HepG2 (cell line): ENCODE results near the gene PTMA. TPM values are rescaled to one million over a fixed set of nuclear protein-coding genes. Genes with fewer than 3 reads are reported as not detected.

Source experiments
- ATAC-seq: fragments of 200-7000 bp; cut with Tn5 transposase; 3 replicates; pipeline ENCODE4 v1.9.1; 2020; ENCODE audit warnings: mild to moderate bottlenecking, moderate library complexity
- BruUV-seq: library from RNA; stranded (reverse); fragments of 400-500 nt; replicated peaks from 2 replicates; lab custom pipeline; 2021; lab: Mats Ljungman, UMichigan
- CTCF ChIA-PET: fragments of 300-600 bp; formaldehyde crosslinking; extraction: SDS; loops from one replicate; lab custom pipeline; 2021; ENCODE audit warnings: low total read pairs, inconsistent platforms, low intra/inter-chr PET ratio; lab: Yijun Ruan, JAX
- POLR2A ChIA-PET: fragments of 350-600 bp; sonication (Branson Sonifier 250); formaldehyde crosslinking; loops from one replicate; lab custom pipeline; 2020; ENCODE audit warnings: antibody characterized with exemption, inconsistent platforms; lab: Yijun Ruan, JAX
- DNase-seq: peaks from one replicate; pipeline ENCODE4 v3.0.0-alpha.2; 2015; ENCODE audit warnings: low spot score
- FAIRE-seq: peaks from 3 replicates; lab custom pipeline; 2011; peaks lifted over from hg19 to GRCh38; lab: Jason Lieb, UNC
- H2AFZ ChIP-seq: one replicate; pipeline ENCODE4 v1.6.1; 2011; ENCODE audit warnings: low read length, inconsistent platforms
- H3K27ac ChIP-seq: fragments of 300-600 bp; 3 replicates; pipeline ENCODE4 v1.8.0; 2011; ENCODE audit warnings: mixed run types, mild to moderate bottlenecking, mixed read lengths, low read length, inconsistent platforms; ENCODE audit not compliant: insufficient read depth; ENCODE audit errors: extremely low read length
- H3K27me3 ChIP-seq, 2 experiments: fragments of 200-600 bp in 1 of 2; 2 replicates in 1 of 2; 3 replicates in 1 of 2; pipeline versions ENCODE4 v1.6.0 to v1.8.0; 2011; ENCODE audit warnings: low read length in 2 of 2, mild to moderate bottlenecking in 2 of 2, moderate library complexity in 2 of 2, inconsistent platforms in 1 of 2; ENCODE audit not compliant: insufficient read depth in 2 of 2, control insufficient read depth in 1 of 2
- H3K36me3 ChIP-seq, 2 experiments: fragments of 200-600 bp in 1 of 2; replicated peaks in 1 of 2; 2 replicates in 1 of 2; 3 replicates in 1 of 2; pipeline versions ENCODE4 v1.5.1 to v1.8.0; 2011; ENCODE audit warnings: low read length in 2 of 2, inconsistent platforms in 1 of 2; ENCODE audit not compliant: insufficient read depth in 2 of 2, control insufficient read depth in 1 of 2
- H3K4me1 ChIP-seq: 2 replicates; pipeline ENCODE4 v1.5.1; 2012; ENCODE audit warnings: low read length, inconsistent platforms; ENCODE audit not compliant: insufficient read depth
- H3K4me2 ChIP-seq: 2 replicates; pipeline ENCODE4 v1.6.0; 2011; ENCODE audit warnings: low read depth, low read length, inconsistent platforms
- H3K4me3 ChIP-seq, 3 experiments: fragments of 200-600 bp in 1 of 3; sonication (generic), shearing (Covaris generic) in 1 of 3; replicated peaks in 1 of 3; 2 replicates each; pipeline ENCODE4 v1.5.1; 2011 to 2016; ENCODE audit warnings: low read length in 3 of 3, inconsistent platforms in 2 of 3, low read depth in 2 of 3, mild to moderate bottlenecking in 2 of 3, control low read depth in 1 of 3, mixed read lengths in 1 of 3; ENCODE audit not compliant: insufficient read depth in 1 of 3
- H3K79me2 ChIP-seq: one replicate; pipeline ENCODE4 v1.6.1; 2011; ENCODE audit warnings: low read length, inconsistent platforms; ENCODE audit not compliant: insufficient read depth
- H3K9ac ChIP-seq: 2 replicates; pipeline ENCODE4 v1.6.0; 2011; ENCODE audit warnings: mild to moderate bottlenecking, low read depth, low read length, inconsistent platforms; ENCODE audit not compliant: insufficient read depth
- H3K9me3 ChIP-seq: 2 replicates; pipeline ENCODE4 v1.5.1; 2012; ENCODE audit warnings: mild to moderate bottlenecking, low read length
- H4K20me1 ChIP-seq: 2 replicates; pipeline ENCODE4 v1.6.0; 2011; ENCODE audit warnings: inconsistent platforms, mild to moderate bottlenecking, low read length, moderate library complexity; ENCODE audit not compliant: insufficient read depth
- CENPT ChIP-seq: sonication (generic); formaldehyde crosslinking; IDR thresholded peaks from 2 replicates; pipeline ENCODE4 v1.8.0; 2022; ENCODE audit warnings: low read depth, mild to moderate bottlenecking, moderate library complexity, missing genetic modification reagents
- CENPX ChIP-seq: sonication (generic); formaldehyde crosslinking; IDR thresholded peaks from 2 replicates; pipeline ENCODE4 v1.9.0; 2021; ENCODE audit warnings: mild to moderate bottlenecking, missing genetic modification reagents, moderate library complexity
- KLF6 ChIP-seq: IDR thresholded peaks from 2 replicates; pipeline ENCODE4 v1.8.0; 2016; ENCODE audit warnings: missing biosample characterization, missing genetic modification reagents
- NCOR1 ChIP-seq: fragments of 200-600 bp; sonication (generic); IDR thresholded peaks from 2 replicates; pipeline ENCODE4 v1.7.0; 2017; ENCODE audit warnings: antibody characterized with exemption, low read length, borderline replicate concordance
- PPARG ChIP-seq: conservative IDR thresholded peaks from 2 replicates; pipeline ENCODE4 v1.6.1; 2016; ENCODE audit warnings: missing biosample characterization, missing genetic modification reagents
- RBM39 ChIP-seq: fragments of 200-400 bp; formaldehyde crosslinking; IDR thresholded peaks from one replicate; pipeline ENCODE4 v1.6.1; 2018; ENCODE audit warnings: antibody characterized with exemption, mild to moderate bottlenecking, low read depth, low read length; ENCODE audit not compliant: poor library complexity, severe bottlenecking
- SMYD3 ChIP-seq: sonication (generic); formaldehyde crosslinking; IDR thresholded peaks from 2 replicates; pipeline ENCODE4 v1.8.1; 2023; ENCODE audit warnings: mild to moderate bottlenecking, missing genetic modification reagents
- ZBTB4 ChIP-seq: sonication (generic); formaldehyde crosslinking; IDR thresholded peaks from 2 replicates; pipeline ENCODE4 v1.4.0; 2020; ENCODE audit warnings: missing genetic modification reagents, mild to moderate bottlenecking, borderline replicate concordance
- ZNF510 ChIP-seq: sonication (generic); formaldehyde crosslinking; IDR thresholded peaks from 2 replicates; pipeline ENCODE4 v1.4.0; 2020; ENCODE audit warnings: low read depth, mild to moderate bottlenecking, missing genetic modification reagents
- ZNF879 ChIP-seq: sonication (generic); formaldehyde crosslinking; IDR thresholded peaks from 2 replicates; pipeline ENCODE4 v1.8.1; 2023; ENCODE audit warnings: missing genetic modification reagents
- WGBS: methylation state at CpG from one replicate; pipeline ENCODE4 v1.1.6; 2017; ENCODE audit warnings: low lambda C conversion rate; 5-methylcytosine and 5-hydroxymethylcytosine counted together
- in situ Hi-C: cut with HindIII; loops from 2 replicates; pipeline ENCODE4 v1.10.0; 2017; ENCODE audit warnings: low pct_unique_long_range_greater_than_20kb; ENCODE audit not compliant: extremely low pct_ligation_motif_present
- intact Hi-C: fragments of 100-400 bp; cut with micrococcal nuclease; formaldehyde crosslinking; loops from one replicate; pipeline ENCODE4 v1.10.0; 2022; ENCODE audit not compliant: unreplicated experiment
- polyA plus RNA-seq, 8 experiments: library from polyadenylated mRNA; depleted of rRNA in 3 of 8; stranded (reverse) in 7 of 8; unstranded in 1 of 8; fragments of >200 nt; fragmentation: Illumina TruSeq in 4 of 8; extraction: Trizol in 4 of 8; gene quantifications; 2 replicates each; pipeline versions ENCODE4 v1.2.1 to v1.2.3, GENCODE V29; 2011 to 2016; ENCODE audit warnings: low read depth in 4 of 8, missing spikeins in 1 of 8, mixed read lengths in 1 of 8; ENCODE audit not compliant: insufficient read depth in 1 of 8
- total RNA-seq, 5 experiments: library from RNA; depleted of rRNA; stranded (reverse); fragments of >200 nt; fragmentation: Illumina TruSeq; extraction: Trizol; gene quantifications; 2 replicates each; pipeline ENCODE4 v1.2.3, GENCODE V29; 2016; ENCODE audit warnings: low read depth in 1 of 5

The PTMA gene
- total and polyA plus RNA-seq, 2 of the 13 experiments (the other 11 are each of a cell fraction or from before 2014, with no cell fraction given) = 190 to 1,086 TPM

GRCh38 chr2:231667496-231667895 is 40.8 kb upstream of the PTMA start:
- H3K9ac ChIP-seq = no peak overlapping the region; the same call in 1 of the 2 replicates
- intact Hi-C loops = no loop called here
- TF ChIP-seq PPARG (CRISPR knock-in tag) = no peak
- no peak for TF ChIP-seq NCOR1
- peak; percentile 5 for TF ChIP-seq RBM39
- no peak for TF ChIP-seq CENPT
- no peak for TF ChIP-seq CENPX (CRISPR knock-in tag)
- no peak overlapping the region for H3K27ac ChIP-seq
- H3K27me3 ChIP-seq = peaks cover 0 to 43% of the 10 kb centered on the region in 2 experiments; a peak in 3 of 5 replicates
- ChIA-PET CTCF (no interaction called here), POLR2A (interaction anchor here (0.7 to 1.9 kb wide), 13 partner anchors 7 to 203 kb away, joined by 3 to 14 read pairs (median 5); partner anchors contain the start of genes NCL, PDE6D and PTMA)
- ATAC-seq (no peak), DNase-seq (no peak), FAIRE-seq (no peak)
- H3K4me1 ChIP-seq = peaks cover 49% of the 10 kb centered on the region
- H3K9me3 ChIP-seq = no peaks in the 10 kb centered on the region
- H3K36me3 ChIP-seq = no peaks in the 10 kb centered on the region
- in situ Hi-C loops = no loop called here
- H4K20me1 ChIP-seq = no peaks in the 10 kb centered on the region
- BruUV-seq = no TSS peak
- H2AFZ ChIP-seq = no peak overlapping the region
- WGBS = 50% methylated on average over 7 of the region's 7 CpGs
- peak overlapping the region; percentile 99; the same call in 1 of the 2 replicates for H3K4me2 ChIP-seq
- H3K4me3 ChIP-seq = peak overlapping the region in 1 of 3 experiments; percentile 77; a peak in 1 of 6 replicates
- no peaks in the 10 kb centered on the region for H3K79me2 ChIP-seq

- DNase-seq (no peak), ATAC-seq (no peak), FAIRE-seq (no peak)
- TF ChIP-seq SMYD3 = no peak
- no peak for TF ChIP-seq ZBTB4 (CRISPR knock-in tag)
- TF ChIP-seq ZNF510 (CRISPR knock-in tag) = no peak
- no peak for TF ChIP-seq ZNF879
- no peak for TF ChIP-seq KLF6
- Histone ChIP-seq H4K20me1 (no peaks in the 10 kb centered on the region), H3K27ac (no peak overlapping the region), H3K4me1 (peaks cover 64% of the 10 kb centered on the region), H3K9ac (no peak overlapping the region), H2AFZ (no peak overlapping the region), H3K79me2 (no peaks in the 10 kb centered on the region), H3K9me3 (no peaks in the 10 kb centered on the region), H3K4me2 (no peak overlapping the region), H3K36me3 (no peaks in the 10 kb centered on the region), H3K4me3 (no peak overlapping the region), H3K27me3 (peaks cover 0 to 37% of the 10 kb centered on the region in 2 experiments; a peak in 3 of 5 replicates)
- BruUV-seq = no TSS peak
- POLR2A ChIA-PET = no interaction called here
- CTCF ChIA-PET = no interaction called here
- in situ Hi-C loops = no loop called here
- WGBS = 46% methylated on average over 2 of the region's 2 CpGs
- intact Hi-C loops = no loop called here
Observed at GRCh38 chr2:231668981-231669380, 39.3 kb upstream of the PTMA start.
